ENCODE measurements around the gene LSR.

DNA sequence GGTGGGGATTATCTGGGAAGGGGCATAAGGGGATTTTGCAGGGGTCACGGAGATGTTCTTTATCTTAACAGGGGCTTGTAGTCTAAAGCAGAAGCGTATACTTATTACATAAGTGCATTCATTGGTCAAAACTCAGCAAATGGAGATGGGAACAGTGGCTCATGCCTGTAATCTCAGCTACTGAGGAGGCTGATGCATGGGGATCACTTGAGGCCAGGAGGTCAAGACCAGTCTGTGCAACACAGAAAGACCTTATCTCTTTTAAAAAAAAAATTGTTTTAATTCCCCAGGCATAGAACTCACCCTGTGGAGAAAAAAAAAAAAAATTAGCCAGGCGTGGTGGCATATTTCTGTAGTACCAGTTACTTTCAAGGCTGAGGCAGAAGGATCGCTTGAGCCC lies 39.2 kb upstream of the LSR start:
- TF ChIP-seq, protein P1, sequence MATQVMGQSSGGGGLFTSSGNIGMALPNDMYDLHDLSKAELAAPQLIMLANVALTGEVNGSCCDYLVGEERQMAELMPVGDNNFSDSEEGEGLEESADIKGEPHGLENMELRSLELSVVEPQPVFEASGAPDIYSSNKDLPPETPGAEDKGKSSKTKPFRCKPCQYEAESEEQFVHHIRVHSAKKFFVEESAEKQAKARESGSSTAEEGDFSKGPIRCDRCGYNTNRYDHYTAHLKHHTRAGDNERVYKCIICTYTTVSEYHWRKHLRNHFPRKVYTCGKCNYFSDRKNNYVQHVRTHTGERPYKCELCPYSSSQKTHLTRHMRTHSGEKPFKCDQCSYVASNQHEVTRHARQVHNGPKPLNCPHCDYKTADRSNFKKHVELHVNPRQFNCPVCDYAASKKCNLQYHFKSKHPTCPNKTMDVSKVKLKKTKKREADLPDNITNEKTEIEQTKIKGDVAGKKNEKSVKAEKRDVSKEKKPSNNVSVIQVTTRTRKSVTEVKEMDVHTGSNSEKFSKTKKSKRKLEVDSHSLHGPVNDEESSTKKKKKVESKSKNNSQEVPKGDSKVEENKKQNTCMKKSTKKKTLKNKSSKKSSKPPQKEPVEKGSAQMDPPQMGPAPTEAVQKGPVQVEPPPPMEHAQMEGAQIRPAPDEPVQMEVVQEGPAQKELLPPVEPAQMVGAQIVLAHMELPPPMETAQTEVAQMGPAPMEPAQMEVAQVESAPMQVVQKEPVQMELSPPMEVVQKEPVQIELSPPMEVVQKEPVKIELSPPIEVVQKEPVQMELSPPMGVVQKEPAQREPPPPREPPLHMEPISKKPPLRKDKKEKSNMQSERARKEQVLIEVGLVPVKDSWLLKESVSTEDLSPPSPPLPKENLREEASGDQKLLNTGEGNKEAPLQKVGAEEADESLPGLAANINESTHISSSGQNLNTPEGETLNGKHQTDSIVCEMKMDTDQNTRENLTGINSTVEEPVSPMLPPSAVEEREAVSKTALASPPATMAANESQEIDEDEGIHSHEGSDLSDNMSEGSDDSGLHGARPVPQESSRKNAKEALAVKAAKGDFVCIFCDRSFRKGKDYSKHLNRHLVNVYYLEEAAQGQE (tag by site-specific recombination; IDR thresholded peaks at IDR 0.05), result no peak
- TF ChIP-seq, protein P2, sequence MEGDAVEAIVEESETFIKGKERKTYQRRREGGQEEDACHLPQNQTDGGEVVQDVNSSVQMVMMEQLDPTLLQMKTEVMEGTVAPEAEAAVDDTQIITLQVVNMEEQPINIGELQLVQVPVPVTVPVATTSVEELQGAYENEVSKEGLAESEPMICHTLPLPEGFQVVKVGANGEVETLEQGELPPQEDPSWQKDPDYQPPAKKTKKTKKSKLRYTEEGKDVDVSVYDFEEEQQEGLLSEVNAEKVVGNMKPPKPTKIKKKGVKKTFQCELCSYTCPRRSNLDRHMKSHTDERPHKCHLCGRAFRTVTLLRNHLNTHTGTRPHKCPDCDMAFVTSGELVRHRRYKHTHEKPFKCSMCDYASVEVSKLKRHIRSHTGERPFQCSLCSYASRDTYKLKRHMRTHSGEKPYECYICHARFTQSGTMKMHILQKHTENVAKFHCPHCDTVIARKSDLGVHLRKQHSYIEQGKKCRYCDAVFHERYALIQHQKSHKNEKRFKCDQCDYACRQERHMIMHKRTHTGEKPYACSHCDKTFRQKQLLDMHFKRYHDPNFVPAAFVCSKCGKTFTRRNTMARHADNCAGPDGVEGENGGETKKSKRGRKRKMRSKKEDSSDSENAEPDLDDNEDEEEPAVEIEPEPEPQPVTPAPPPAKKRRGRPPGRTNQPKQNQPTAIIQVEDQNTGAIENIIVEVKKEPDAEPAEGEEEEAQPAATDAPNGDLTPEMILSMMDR (tag by site-specific recombination; IDR thresholded peaks at IDR 0.05), result no peak
- TF ChIP-seq ZNF423 (tag by site-specific recombination; IDR thresholded peaks at IDR 0.05), result no peak
- TF ChIP-seq, protein P3, sequence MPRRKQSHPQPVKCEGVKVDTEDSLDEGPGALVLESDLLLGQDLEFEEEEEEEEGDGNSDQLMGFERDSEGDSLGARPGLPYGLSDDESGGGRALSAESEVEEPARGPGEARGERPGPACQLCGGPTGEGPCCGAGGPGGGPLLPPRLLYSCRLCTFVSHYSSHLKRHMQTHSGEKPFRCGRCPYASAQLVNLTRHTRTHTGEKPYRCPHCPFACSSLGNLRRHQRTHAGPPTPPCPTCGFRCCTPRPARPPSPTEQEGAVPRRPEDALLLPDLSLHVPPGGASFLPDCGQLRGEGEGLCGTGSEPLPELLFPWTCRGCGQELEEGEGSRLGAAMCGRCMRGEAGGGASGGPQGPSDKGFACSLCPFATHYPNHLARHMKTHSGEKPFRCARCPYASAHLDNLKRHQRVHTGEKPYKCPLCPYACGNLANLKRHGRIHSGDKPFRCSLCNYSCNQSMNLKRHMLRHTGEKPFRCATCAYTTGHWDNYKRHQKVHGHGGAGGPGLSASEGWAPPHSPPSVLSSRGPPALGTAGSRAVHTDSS (tag by site-specific recombination; IDR thresholded peaks at IDR 0.05), result no peak
- TF ChIP-seq REPIN1 (tag by site-specific recombination; IDR thresholded peaks at IDR 0.05; ENCODE audit: low read depth), result no peak
- TF ChIP-seq ZNF16 (tag by site-specific recombination; IDR thresholded peaks at IDR 0.05; ENCODE audit: low read depth), result no peak
- TF ChIP-seq ZBTB21 (tag by site-specific recombination; IDR thresholded peaks at IDR 0.05), result no peak
- TF ChIP-seq MEIS1 (CRISPR knock-in tag; IDR thresholded peaks at IDR 0.05; ENCODE audit: borderline replicate concordance), result no peak
- no peak for TF ChIP-seq ZNF239 (tag by site-specific recombination; IDR thresholded peaks at IDR 0.05)
- TF ChIP-seq, protein P4, sequence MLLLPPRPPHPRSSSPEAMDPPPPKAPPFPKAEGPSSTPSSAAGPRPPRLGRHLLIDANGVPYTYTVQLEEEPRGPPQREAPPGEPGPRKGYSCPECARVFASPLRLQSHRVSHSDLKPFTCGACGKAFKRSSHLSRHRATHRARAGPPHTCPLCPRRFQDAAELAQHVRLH (tag by site-specific recombination; IDR thresholded peaks at IDR 0.05), result no peak
- TF ChIP-seq ZNF776 (tag by site-specific recombination; IDR thresholded peaks at IDR 0.05; ENCODE audit: borderline replicate concordance), result no peak
- no peak for TF ChIP-seq ZNF610 (tag by site-specific recombination; IDR thresholded peaks at IDR 0.05; ENCODE audit: borderline replicate concordance)
